Measurements from ENCODE around the gene ANKRD16.
A peak's percentile ranks its signal among the peaks of the same experiment; 100 is the strongest.
"Not testable (repeated sequence)": the region's sequence is repeated elsewhere in the genome, so short reads cannot be mapped to it uniquely, and the experiment has no call there.

Gene ANKRD16

GRCh38 chr10:5889624-5890451, at the start of gene ANKRD16, which contains the start of gene FBH1:
ANKRD16 (minus strand) TSS chr10:5889893; CDS start chr10:5889354, 539 bp downstream.
FBH1 (plus strand) TSS chr10:5890243; CDS start chr10:5890346, 103 bp downstream.
- peak; percentile 82 to 99 (median 96) for DNase-seq

GRCh38 chr10:5938291-5938690, 48.6 kb upstream of the ANKRD16 start:
- DNase-seq: no peak

- no peak for DNase-seq
Measured at GRCh38 chr10:5937016-5937415, 47.3 kb upstream of the ANKRD16 start.

GRCh38 chr10:5935628-5936027, 45.9 kb upstream of the ANKRD16 start:
- DNase-seq: no peak

- DNase-seq: no peak
Measured at GRCh38 chr10:5933909-5934546, 44.3 kb upstream of the ANKRD16 start.

GRCh38 chr10:5932345-5932744, 42.7 kb upstream of the ANKRD16 start:
- no peak for DNase-seq

- no peak for DNase-seq
Measured at GRCh38 chr10:5930272-5930671, 40.6 kb upstream of the ANKRD16 start.

- peak in 2 of 56 donors; percentile 19 to 31 for DNase-seq
Measured at GRCh38 chr10:5929442-5929841, 39.7 kb upstream of the ANKRD16 start.

GRCh38 chr10:5927306-5927705, 37.6 kb upstream of the ANKRD16 start:
- DNase-seq: peak in 1 of 56 donors; percentile 22

- no peak for DNase-seq
Measured at GRCh38 chr10:5924889-5925288, 35.2 kb upstream of the ANKRD16 start.

GRCh38 chr10:5921746-5922145, 32.1 kb upstream of the ANKRD16 start:
- no peak for DNase-seq

- no peak for DNase-seq
Measured at GRCh38 chr10:5919568-5919967, 29.9 kb upstream of the ANKRD16 start.

GRCh38 chr10:5918763-5919162, 29.1 kb upstream of the ANKRD16 start:
- no peak for DNase-seq

GRCh38 chr10:5917305-5917704, 27.6 kb upstream of the ANKRD16 start:
- no peak for DNase-seq

GRCh38 chr10:5915451-5915850, 25.8 kb upstream of the ANKRD16 start:
- no peak for DNase-seq

GRCh38 chr10:5913736-5914135, 24.0 kb upstream of the ANKRD16 start:
- no peak for DNase-seq

- DNase-seq: no peak
Measured at GRCh38 chr10:5911670-5912069, 22.0 kb upstream of the ANKRD16 start.

- DNase-seq: no peak
Measured at GRCh38 chr10:5910323-5911100, 20.8 kb upstream of the ANKRD16 start.

GRCh38 chr10:5908676-5909075, 19.0 kb upstream of the ANKRD16 start:
- not testable (repeated sequence) for DNase-seq

GRCh38 chr10:5906651-5907050, 17.0 kb upstream of the ANKRD16 start:
- no peak for DNase-seq

- DNase-seq: no peak
Measured at GRCh38 chr10:5905854-5906507, 16.3 kb upstream of the ANKRD16 start.
